OCI-LY3 (cell line): ENCODE results near the gene SPATA9.
A peak's percentile ranks its signal among the peaks of the same experiment; 100 is the strongest.

Experiments used
- H2AFZ ChIP-seq: fragments of 200-600, 300-600 bp; shearing (Covaris generic); 2 replicates; pipeline ENCODE4 v1.6.0; 2014; ENCODE audit warnings: antibody characterized with exemption, low read depth, low read length
- H3K27ac ChIP-seq: fragments of 200-600, 300-600 bp; sonication (generic); 2 replicates; pipeline ENCODE4 v1.5.1; 2014; ENCODE audit warnings: mild to moderate bottlenecking, low read length, moderate library complexity, mixed read lengths
- H3K27me3 ChIP-seq: fragments of 200-600, 300-600 bp; sonication (generic); 2 replicates; pipeline ENCODE4 v1.6.1; 2014; ENCODE audit warnings: low read depth, low read length, mixed read lengths
- H3K36me3 ChIP-seq: fragments of 200-600, 300-600 bp; sonication (generic); replicated peaks from 2 replicates; pipeline ENCODE3; 2014; ENCODE audit warnings: low read depth, low read length, mixed read lengths
- H3K4me1 ChIP-seq: fragments of 300-600, 200-600 bp; sonication (generic); 2 replicates; pipeline ENCODE4 v1.6.1; 2014; ENCODE audit warnings: low read length, mixed read lengths
- H3K4me2 ChIP-seq: fragments of 200-600, 300-600 bp; sonication (generic); 2 replicates; pipeline ENCODE4 v1.6.1; 2014; ENCODE audit warnings: low read length, mixed read lengths
- H3K4me3 ChIP-seq: fragments of 300-600, 200-600 bp; sonication (generic); 2 replicates; pipeline ENCODE4 v1.5.1; 2014; ENCODE audit warnings: antibody characterized with exemption, mild to moderate bottlenecking, low read length, moderate library complexity
- H3K79me2 ChIP-seq: fragments of 300-600, 200-600 bp; shearing (Covaris generic); 2 replicates; pipeline ENCODE4 v1.6.1; 2014; ENCODE audit warnings: mild to moderate bottlenecking, low read length, mixed read lengths
- H3K9ac ChIP-seq: fragments of 300-600, 200-600 bp; shearing (Covaris generic); 2 replicates; pipeline ENCODE4 v1.6.0; 2014; ENCODE audit warnings: mild to moderate bottlenecking, low read length, moderate library complexity
- H3K9me3 ChIP-seq: fragments of 200-600, 300-600 bp; shearing (Covaris generic); 2 replicates; pipeline ENCODE4 v1.6.1; 2014; ENCODE audit warnings: low read length, mixed read lengths; ENCODE audit not compliant: insufficient read depth
- H4K20me1 ChIP-seq: fragments of 200-600, 300-600 bp; sonication (generic); 2 replicates; pipeline ENCODE4 v1.6.1; 2016; ENCODE audit warnings: low read length, mixed read lengths; ENCODE audit not compliant: insufficient read depth
- CTCF ChIP-seq: fragments of 200-600, 300-600 bp; sonication (generic); IDR thresholded peaks from 2 replicates; pipeline ENCODE4 v1.5.1; 2014; ENCODE audit warnings: antibody characterized with exemption, low read length, low read depth
- EZH2phosphoT487 ChIP-seq: fragments of 200-600 bp; shearing (Covaris generic); IDR thresholded peaks from 2 replicates; pipeline ENCODE4 v1.6.1; 2018; ENCODE audit warnings: antibody characterized with exemption, mixed run types, low read depth

Gene SPATA9

DNA sequence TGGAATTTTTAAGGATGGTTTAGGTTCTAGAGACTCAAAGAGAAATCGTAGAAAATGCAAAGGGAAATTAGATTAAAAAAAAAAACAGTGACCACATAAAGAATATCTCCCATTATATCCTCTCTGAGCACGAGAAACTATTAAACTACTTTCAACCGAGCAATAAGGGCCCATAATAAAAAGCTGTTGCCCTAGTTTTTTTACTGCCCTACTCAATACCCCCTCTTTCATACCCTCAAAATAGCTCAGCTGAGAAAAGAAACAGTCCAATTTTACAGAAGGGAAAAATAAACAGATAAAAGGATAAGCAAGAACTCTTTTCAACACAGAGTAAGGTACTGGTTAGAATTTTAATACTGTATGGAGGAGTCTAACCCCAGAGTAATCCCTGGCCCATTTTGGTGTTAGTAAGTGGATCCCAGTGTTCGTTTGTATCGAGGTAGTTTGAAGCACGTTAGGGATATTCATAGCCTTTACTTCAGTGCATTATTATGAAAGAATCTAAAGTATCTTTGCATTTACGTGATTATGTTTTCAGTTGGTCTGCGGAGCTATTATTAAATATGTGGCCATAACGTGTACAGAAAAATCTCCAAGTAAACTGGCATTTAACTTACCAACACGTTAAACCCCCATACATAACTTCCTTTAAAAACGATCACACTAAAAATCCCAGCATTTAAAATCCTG lies 47.4 kb upstream of the SPATA9 start:
- Histone ChIP-seq H3K9ac (peak overlapping the region; percentile 77), H3K27me3 (no peaks in the 10 kb centered on the region), H2AFZ (peak overlapping the region; percentile 98), H3K27ac (no peak overlapping the region), H3K36me3 (no peaks in the 10 kb centered on the region), H3K4me3 (peak overlapping the region; percentile 99), H3K9me3 (no peaks in the 10 kb centered on the region), H3K79me2 (no peaks in the 10 kb centered on the region), H3K4me2 (peak overlapping the region; percentile 93), H4K20me1 (no peaks in the 10 kb centered on the region), H3K4me1 (peaks cover 29% of the 10 kb centered on the region)
- TF ChIP-seq EZH2phosphoT487 (no peak), CTCF (no peak)

- Histone ChIP-seq H3K27me3 (no peaks in the 10 kb centered on the region), H3K79me2 (no peaks in the 10 kb centered on the region)
Measured at GRCh38 chr5:95729115-95730010, 46.6 kb upstream of the SPATA9 start.

DNA sequence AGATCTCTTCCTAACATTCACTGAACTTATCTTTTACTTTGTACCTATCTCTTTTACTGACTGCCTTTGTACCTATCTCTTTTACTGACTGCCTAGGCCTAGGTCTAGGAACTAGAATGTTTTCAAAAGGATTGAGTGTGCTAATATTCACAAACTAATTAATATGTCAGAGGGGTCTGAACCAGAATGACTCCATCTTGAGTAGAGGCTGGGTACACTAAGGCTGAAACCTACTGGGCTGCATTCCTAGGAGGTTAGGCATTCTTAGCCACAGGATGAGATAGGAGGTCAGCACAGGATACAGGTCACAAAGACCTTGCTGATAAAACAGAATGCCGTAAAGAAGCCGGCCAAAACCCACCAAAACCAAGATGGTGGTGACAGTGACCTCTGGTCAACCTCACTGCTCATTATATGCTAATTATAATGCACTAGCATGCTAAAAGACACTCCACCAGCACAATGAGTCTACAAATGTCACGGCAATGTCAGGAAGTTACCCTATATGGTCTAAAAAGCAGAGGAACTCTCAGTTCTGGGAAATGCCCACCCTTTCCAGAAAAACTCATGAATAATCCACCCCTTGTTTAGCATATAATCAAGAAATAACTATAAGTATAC lies 45.8 kb upstream of the SPATA9 start:
- Histone ChIP-seq H4K20me1 (no peaks in the 10 kb centered on the region), H3K4me1 (peaks cover 29% of the 10 kb centered on the region), H3K9ac (no peak overlapping the region), H3K79me2 (no peaks in the 10 kb centered on the region), H3K36me3 (no peaks in the 10 kb centered on the region), H3K27me3 (no peaks in the 10 kb centered on the region), H3K9me3 (no peaks in the 10 kb centered on the region), H3K27ac (no peak overlapping the region), H3K4me2 (no peak overlapping the region), H3K4me3 (no peak overlapping the region), H2AFZ (no peak overlapping the region)
- TF ChIP-seq CTCF (no peak), EZH2phosphoT487 (no peak)

More at GRCh38 chr5:95729115-95730010, 46.6 kb upstream of the SPATA9 start:
- H3K4me1 ChIP-seq, result peaks cover 29% of the 10 kb centered on the region
- no peaks in the 10 kb centered on the region for H4K20me1 ChIP-seq
- H3K9ac ChIP-seq, result no peak overlapping the region
- H2AFZ ChIP-seq, result no peak overlapping the region
- TF ChIP-seq EZH2phosphoT487, result no peak
- no peak for TF ChIP-seq CTCF
- H3K9me3 ChIP-seq, result no peaks in the 10 kb centered on the region
- no peak overlapping the region for H3K4me3 ChIP-seq
- no peak overlapping the region for H3K27ac ChIP-seq
- no peak overlapping the region for H3K4me2 ChIP-seq
- H3K36me3 ChIP-seq, result no peaks in the 10 kb centered on the region

- Histone ChIP-seq H3K9ac (no peak overlapping the region), H3K27me3 (no peaks in the 10 kb centered on the region), H3K9me3 (no peaks in the 10 kb centered on the region), H3K36me3 (no peaks in the 10 kb centered on the region), H2AFZ (0 out of 2 replicates have a peak overlapping the region, but pooled peaks have one; percentile 11), H3K27ac (no peak overlapping the region), H4K20me1 (no peaks in the 10 kb centered on the region), H3K79me2 (no peaks in the 10 kb centered on the region), H3K4me3 (no peak overlapping the region), H3K4me1 (peaks cover 29% of the 10 kb centered on the region), H3K4me2 (no peak overlapping the region)
- no peak for TF ChIP-seq CTCF
- no peak for TF ChIP-seq EZH2phosphoT487
Measured at GRCh38 chr5:95727764-95728191, 45.0 kb upstream of the SPATA9 start.
